GM23248 (cell line): ENCODE results near the gene IFT74.

Source experiments
- EZH2 ChIP-seq: fragments of 200-600 bp; sonication (generic); IDR thresholded peaks from 2 replicates; pipeline ENCODE4 v1.6.1; 2018; ENCODE audit warnings: antibody characterized with exemption, mild to moderate bottlenecking; ENCODE audit not compliant: insufficient read depth, poor library complexity, severe bottlenecking
- EZH2phosphoT487 ChIP-seq: fragments of 200-600 bp; sonication (generic); IDR thresholded peaks from 2 replicates; pipeline ENCODE4 v1.6.1; 2018; ENCODE audit warnings: antibody characterized with exemption, moderate library complexity, mild to moderate bottlenecking, low read depth; ENCODE audit not compliant: insufficient read depth

- TF ChIP-seq EZH2, result no peak
- no peak for TF ChIP-seq EZH2phosphoT487
These were observed 4.4 kb upstream of the IFT74 start for GRCh38 chr9:26951794-26952193.
